Kidney epithelial cell (primary cell): ENCODE data around the gene KRT32. TPM values are rescaled to one million over a fixed set of nuclear protein-coding genes. Genes with fewer than 3 reads are reported as not detected.
A peak's percentile ranks its signal among the peaks of the same experiment; 100 is the strongest.

ENCODE experiments used
- DNase-seq: peaks from one replicate; pipeline ENCODE4 v3.0.0-alpha.2; 2010; ENCODE audit warnings: low read depth
- H3K27me3 ChIP-seq: 2 replicates; pipeline ENCODE4 v1.6.0; 2011; ENCODE audit warnings: low read length; ENCODE audit not compliant: control insufficient read depth, insufficient read depth
- H3K36me3 ChIP-seq: 2 replicates; pipeline ENCODE4 v1.5.1; 2011; ENCODE audit warnings: low read length; ENCODE audit not compliant: control insufficient read depth, insufficient read depth
- H3K4me3 ChIP-seq: 2 replicates; pipeline ENCODE4 v1.5.1; 2011; ENCODE audit warnings: low read depth, mild to moderate bottlenecking, control low read depth, low read length
- total RNA-seq: library from RNA; depleted of rRNA; stranded (reverse); fragments of >200 nt; gene quantifications from 2 replicates; pipeline ENCODE4 v1.2.3, GENCODE V29; 2015
- TF ChIP-seq, protein P1 (sequence below): IDR thresholded peaks from 2 replicates; pipeline ENCODE4 v1.5.1; 2011; ENCODE audit warnings: mild to moderate bottlenecking, moderate library complexity, low read length, control low read depth, inconsistent platforms; ENCODE audit not compliant: insufficient read depth, poor library complexity, severe bottlenecking

KRT32 gene
- total RNA-seq, 1 donor from 2014 or later: not detected

DNA sequence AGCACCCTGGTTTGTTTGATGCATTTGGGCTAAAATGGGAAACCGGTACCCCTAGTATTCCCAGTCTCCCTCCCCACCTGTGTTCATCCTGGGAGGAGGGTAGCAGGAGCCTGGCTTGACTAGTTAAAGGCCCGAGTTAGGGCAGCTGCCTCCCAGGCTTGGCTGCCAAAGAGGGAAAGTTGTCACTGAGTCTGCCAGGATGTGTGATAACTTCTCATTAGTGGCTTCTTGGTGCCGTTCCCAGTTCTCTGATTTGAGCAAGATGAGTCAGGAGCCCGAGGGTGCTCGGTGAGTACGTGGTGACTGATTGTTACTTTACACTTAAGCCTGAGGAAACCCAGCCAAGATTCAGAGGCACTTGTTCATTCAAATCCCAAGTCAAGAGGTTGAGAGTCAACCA, 2.5 kb downstream of the KRT32 start:
- peak; percentile 81 for DNase-seq
- TF ChIP-seq, protein P1, sequence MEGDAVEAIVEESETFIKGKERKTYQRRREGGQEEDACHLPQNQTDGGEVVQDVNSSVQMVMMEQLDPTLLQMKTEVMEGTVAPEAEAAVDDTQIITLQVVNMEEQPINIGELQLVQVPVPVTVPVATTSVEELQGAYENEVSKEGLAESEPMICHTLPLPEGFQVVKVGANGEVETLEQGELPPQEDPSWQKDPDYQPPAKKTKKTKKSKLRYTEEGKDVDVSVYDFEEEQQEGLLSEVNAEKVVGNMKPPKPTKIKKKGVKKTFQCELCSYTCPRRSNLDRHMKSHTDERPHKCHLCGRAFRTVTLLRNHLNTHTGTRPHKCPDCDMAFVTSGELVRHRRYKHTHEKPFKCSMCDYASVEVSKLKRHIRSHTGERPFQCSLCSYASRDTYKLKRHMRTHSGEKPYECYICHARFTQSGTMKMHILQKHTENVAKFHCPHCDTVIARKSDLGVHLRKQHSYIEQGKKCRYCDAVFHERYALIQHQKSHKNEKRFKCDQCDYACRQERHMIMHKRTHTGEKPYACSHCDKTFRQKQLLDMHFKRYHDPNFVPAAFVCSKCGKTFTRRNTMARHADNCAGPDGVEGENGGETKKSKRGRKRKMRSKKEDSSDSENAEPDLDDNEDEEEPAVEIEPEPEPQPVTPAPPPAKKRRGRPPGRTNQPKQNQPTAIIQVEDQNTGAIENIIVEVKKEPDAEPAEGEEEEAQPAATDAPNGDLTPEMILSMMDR: no peak

DNA sequence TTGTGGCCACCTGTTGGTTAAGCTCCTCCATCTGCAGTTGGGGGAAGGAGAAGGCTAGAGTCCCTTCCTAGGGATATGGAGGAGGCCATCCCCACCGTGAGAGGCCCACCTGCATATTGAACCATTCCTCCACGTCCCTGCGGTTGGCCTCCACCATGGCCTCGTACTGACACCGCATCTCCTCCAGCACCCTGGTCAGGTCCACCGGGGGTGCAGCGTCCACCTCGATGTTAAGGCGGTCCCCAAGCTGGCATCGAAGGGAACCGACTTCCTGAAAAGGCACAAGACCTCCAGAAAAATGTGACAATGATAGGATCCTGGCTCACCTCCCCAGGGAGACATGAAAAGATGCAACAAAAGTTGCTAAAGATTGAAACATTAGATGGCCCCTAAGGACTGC, 3.0 kb downstream of the KRT32 start:
- Histone ChIP-seq H3K36me3 (no peaks in the 10 kb centered on the region), H3K27me3 (no peaks in the 10 kb centered on the region), H3K4me3 (no peak overlapping the region)
- no peak for DNase-seq
- TF ChIP-seq, protein P1: no peak

More for the DNA sequence above, 2.5 kb downstream of the KRT32 start:
- H3K36me3 ChIP-seq: no peaks in the 10 kb centered on the region
- no peaks in the 10 kb centered on the region for H3K27me3 ChIP-seq
- H3K4me3 ChIP-seq: no peak overlapping the region

DNA sequence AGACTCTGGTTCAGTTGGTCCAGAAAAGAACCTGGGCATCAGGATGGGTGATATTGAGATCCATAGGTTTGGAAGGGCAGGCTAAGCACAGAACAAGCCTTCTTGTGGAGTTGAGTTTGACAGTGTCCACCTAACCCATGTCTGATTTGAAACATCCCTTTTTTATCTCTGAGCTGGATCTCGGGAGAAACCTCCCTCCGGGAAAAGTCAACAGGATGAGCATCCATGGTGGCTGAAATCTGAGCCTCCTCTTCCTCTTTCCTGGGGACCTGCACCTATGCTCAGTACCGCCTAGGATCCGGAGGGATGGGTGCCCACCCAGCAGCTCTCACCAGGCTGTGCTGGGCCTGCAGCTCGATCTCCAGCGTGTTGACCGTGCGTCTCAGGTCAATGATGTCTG, 3.4 kb downstream of the KRT32 start:
- Histone ChIP-seq H3K36me3 (no peaks in the 10 kb centered on the region), H3K27me3 (no peaks in the 10 kb centered on the region), H3K4me3 (no peak overlapping the region)
- TF ChIP-seq, protein P1: no peak
- no peak for DNase-seq

DNA sequence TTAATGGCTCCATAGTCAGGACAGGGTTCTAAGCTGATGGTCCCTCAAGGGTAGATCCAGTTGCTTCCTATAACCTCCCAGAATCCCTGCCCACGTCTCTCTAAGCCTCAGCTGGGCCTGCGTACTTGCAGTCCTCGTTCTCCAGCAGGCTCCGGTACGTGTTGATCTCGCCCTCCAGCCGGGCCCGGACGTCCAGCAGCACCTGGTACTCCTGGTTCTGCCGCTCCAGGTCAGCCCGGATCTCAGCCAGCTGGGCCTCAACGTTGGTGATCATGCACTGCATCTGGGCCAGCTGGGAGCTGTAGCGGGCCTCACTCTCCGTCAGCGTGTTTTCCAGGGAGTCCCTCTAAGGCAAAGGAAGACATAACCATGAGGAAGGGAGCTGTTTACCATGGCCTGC, 4.5 kb downstream of the KRT32 start:
- H3K36me3 ChIP-seq: no peaks in the 10 kb centered on the region
- TF ChIP-seq, protein P1: no peak

DNA sequence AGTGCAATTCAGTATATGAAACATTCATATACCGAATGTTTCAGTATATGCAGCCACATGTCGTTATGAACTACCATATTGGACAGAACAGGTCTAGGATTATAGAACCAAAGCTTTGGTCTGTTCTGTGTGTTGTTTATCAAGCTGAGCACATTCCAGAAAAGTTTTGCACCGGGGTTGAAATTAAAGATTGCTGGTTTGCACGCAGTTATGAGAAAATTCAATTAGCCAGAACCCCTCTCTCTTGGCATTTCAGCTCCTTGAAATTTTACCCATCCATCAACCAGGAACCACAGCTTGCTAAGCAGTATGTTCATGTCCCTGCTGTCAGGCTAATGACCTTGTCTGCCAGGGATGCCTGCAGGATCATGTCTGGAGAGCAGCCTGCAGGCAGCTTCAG, 9.5 kb downstream of the KRT32 start:
- Histone ChIP-seq H3K27me3 (no peaks in the 10 kb centered on the region), H3K36me3 (no peaks in the 10 kb centered on the region), H3K4me3 (no peak overlapping the region)
- TF ChIP-seq, protein P1: no peak
- DNase-seq: no peak

More for the DNA sequence above, 4.5 kb downstream of the KRT32 start:
- Histone ChIP-seq H3K4me3 (no peak overlapping the region), H3K27me3 (no peaks in the 10 kb centered on the region)
- DNase-seq: no peak

DNA sequence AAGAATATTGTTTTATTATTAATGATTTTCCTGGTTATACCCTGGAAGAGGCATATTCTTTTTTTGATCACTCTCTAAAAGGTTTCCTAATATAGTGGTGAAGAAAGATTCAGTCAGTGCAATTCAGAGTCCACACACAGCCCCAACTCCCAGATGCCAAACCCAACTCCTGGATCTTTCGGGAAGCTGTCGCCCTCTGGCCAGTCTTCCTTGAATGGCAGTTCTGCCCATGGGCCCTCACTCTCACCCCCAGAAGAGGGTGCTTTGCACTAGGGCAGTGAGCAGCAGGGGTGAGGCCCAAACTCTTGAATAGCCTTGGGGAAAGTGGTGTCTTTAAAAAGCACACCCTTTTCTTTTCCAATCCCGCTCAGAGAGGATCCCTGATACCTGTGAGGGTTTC, 11.0 kb downstream of the KRT32 start:
- Histone ChIP-seq H3K4me3 (no peak overlapping the region), H3K36me3 (no peaks in the 10 kb centered on the region), H3K27me3 (no peaks in the 10 kb centered on the region)
- TF ChIP-seq, protein P1: peak; percentile 12
- DNase-seq: no peak
